Measurements from ENCODE around the gene MCL1.

The MCL1 gene

GRCh38 chr1:150553392-150554085 is 25.9 kb downstream of the MCL1 start:
- Histone ChIP-seq H4K20me1 (ENCODE audit: insufficient read depth, low read length) (no peaks in the 10 kb centered on the region), H3K27me3 (ENCODE audit: low read depth, low read length) (peaks cover 21% of the 10 kb centered on the region), H2AFZ (ENCODE audit: low read depth, low read length) (no peak overlapping the region), H3K27ac (ENCODE audit: low read length) (no peak overlapping the region), H3K9me3 (ENCODE audit: insufficient read depth, low read length) (no peaks in the 10 kb centered on the region), H3K36me3 (replicated peaks; ENCODE audit: low read depth, low read length) (no peaks in the 10 kb centered on the region), H3K79me2 (ENCODE audit: low read length) (no peaks in the 10 kb centered on the region), H3K9ac (ENCODE audit: low read length) (no peak overlapping the region), H3K4me1 (ENCODE audit: low read length) (peaks cover 9% of the 10 kb centered on the region), H3K4me2 (ENCODE audit: low read length) (no peak overlapping the region), H3K4me3 (ENCODE audit: low read length) (no peak overlapping the region)
- no peak for TF ChIP-seq EZH2phosphoT487 (IDR thresholded peaks at IDR 0.05; ENCODE audit: low read depth)
- TF ChIP-seq CTCF (IDR thresholded peaks at IDR 0.05; ENCODE audit: low read depth, low read length): no peak

GRCh38 chr1:150552911-150553289 is 26.5 kb downstream of the MCL1 start:
- no peak overlapping the region for H3K4me2 ChIP-seq (ENCODE audit: low read length)
- no peak overlapping the region for H3K9ac ChIP-seq (ENCODE audit: low read length)
- H3K9me3 ChIP-seq (ENCODE audit: insufficient read depth, low read length): no peaks in the 10 kb centered on the region
- H4K20me1 ChIP-seq (ENCODE audit: insufficient read depth, low read length): no peaks in the 10 kb centered on the region
- H3K27ac ChIP-seq (ENCODE audit: low read length): no peak overlapping the region
- peaks cover 23% of the 10 kb centered on the region for H3K27me3 ChIP-seq (ENCODE audit: low read depth, low read length)
- TF ChIP-seq CTCF (IDR thresholded peaks at IDR 0.05; ENCODE audit: low read depth, low read length) (no peak), EZH2phosphoT487 (IDR thresholded peaks at IDR 0.05; ENCODE audit: low read depth) (no peak)
- no peak overlapping the region for H3K4me3 ChIP-seq (ENCODE audit: low read length)
- no peaks in the 10 kb centered on the region for H3K36me3 ChIP-seq (replicated peaks; ENCODE audit: low read depth, low read length)
- H2AFZ ChIP-seq (ENCODE audit: low read depth, low read length): no peak overlapping the region
- H3K79me2 ChIP-seq (ENCODE audit: low read length): no peaks in the 10 kb centered on the region
- H3K4me1 ChIP-seq (ENCODE audit: low read length): peaks cover 11% of the 10 kb centered on the region

- Histone ChIP-seq H3K4me3 (ENCODE audit: low read length) (no peak overlapping the region), H3K27ac (ENCODE audit: low read length) (no peak overlapping the region), H4K20me1 (ENCODE audit: insufficient read depth, low read length) (no peaks in the 10 kb centered on the region), H3K4me1 (ENCODE audit: low read length) (peaks cover 11% of the 10 kb centered on the region), H3K9me3 (ENCODE audit: insufficient read depth, low read length) (no peaks in the 10 kb centered on the region), H3K36me3 (replicated peaks; ENCODE audit: low read depth, low read length) (no peaks in the 10 kb centered on the region), H3K27me3 (ENCODE audit: low read depth, low read length) (peaks cover 23% of the 10 kb centered on the region), H3K9ac (ENCODE audit: low read length) (no peak overlapping the region), H3K79me2 (ENCODE audit: low read length) (no peaks in the 10 kb centered on the region), H3K4me2 (ENCODE audit: low read length) (no peak overlapping the region), H2AFZ (ENCODE audit: low read depth, low read length) (no peak overlapping the region)
- TF ChIP-seq EZH2phosphoT487 (IDR thresholded peaks at IDR 0.05; ENCODE audit: low read depth) (no peak), CTCF (IDR thresholded peaks at IDR 0.05; ENCODE audit: low read depth, low read length) (no peak)
Observed at GRCh38 chr1:150552128-150552910, 27.1 kb downstream of the MCL1 start.

GRCh38 chr1:150551784-150552127 is 27.7 kb downstream of the MCL1 start:
- no peak overlapping the region for H2AFZ ChIP-seq (ENCODE audit: low read depth, low read length)
- H3K79me2 ChIP-seq (ENCODE audit: low read length): no peaks in the 10 kb centered on the region
- H3K27me3 ChIP-seq (ENCODE audit: low read depth, low read length): peaks cover 23% of the 10 kb centered on the region
- TF ChIP-seq EZH2phosphoT487 (IDR thresholded peaks at IDR 0.05; ENCODE audit: low read depth) (no peak), CTCF (IDR thresholded peaks at IDR 0.05; ENCODE audit: low read depth, low read length) (no peak)
- peaks cover 11% of the 10 kb centered on the region for H3K4me1 ChIP-seq (ENCODE audit: low read length)
- no peaks in the 10 kb centered on the region for H3K36me3 ChIP-seq (replicated peaks; ENCODE audit: low read depth, low read length)
- no peaks in the 10 kb centered on the region for H4K20me1 ChIP-seq (ENCODE audit: insufficient read depth, low read length)
- no peak overlapping the region for H3K9ac ChIP-seq (ENCODE audit: low read length)
- no peak overlapping the region for H3K27ac ChIP-seq (ENCODE audit: low read length)
- H3K4me2 ChIP-seq (ENCODE audit: low read length): no peak overlapping the region
- H3K9me3 ChIP-seq (ENCODE audit: insufficient read depth, low read length): no peaks in the 10 kb centered on the region
- H3K4me3 ChIP-seq (ENCODE audit: low read length): no peak overlapping the region
